Caco-2 (cell line): Measurements from ENCODE around the gene PLPP4. TPM values are rescaled to one million over a fixed set of nuclear protein-coding genes. Genes with fewer than 3 reads are reported as not detected.

ENCODE experiments used
- BruUV-seq: library from RNA; stranded (reverse); fragments of 400-500 nt; replicated peaks from 2 replicates; lab custom pipeline; 2021; lab: Mats Ljungman, UMichigan
- CTCF ChIA-PET: fragments of 300-600 bp; sonication (Branson Sonifier 250); formaldehyde crosslinking; loops from one replicate; lab custom pipeline; 2022; ENCODE audit warnings: antibody characterized with exemption; lab: Charles Lee
- POLR2A ChIA-PET: fragments of 300-600 bp; sonication (Branson Sonifier 250); formaldehyde crosslinking; loops from one replicate; lab custom pipeline; 2022; ENCODE audit warnings: antibody characterized with exemption; lab: Charles Lee
- DNase-seq, 2 experiments: peaks; one replicate each; pipeline versions ENCODE4 v3.0.0 to v3.0.0-alpha.2; 2020 to 2022
- H3K27me3 ChIP-seq: replicated peaks from 2 replicates; pipeline ENCODE4 v1.6.0; 2011; ENCODE audit warnings: low read length; ENCODE audit not compliant: control insufficient read depth, insufficient read depth
- H3K36me3 ChIP-seq: 2 replicates; pipeline ENCODE4 v1.5.1; 2011; ENCODE audit warnings: low read length; ENCODE audit not compliant: control insufficient read depth, insufficient read depth
- H3K4me1 ChIP-seq: fragments of 250-450 bp; sonication (Bioruptor Pico); 2 replicates; pipeline ENCODE4 v1.5.1; 2020; ENCODE audit warnings: mild to moderate bottlenecking
- H3K4me3 ChIP-seq: 2 replicates; pipeline ENCODE4 v1.5.1; 2011; ENCODE audit warnings: low read depth, mild to moderate bottlenecking, control low read depth, low read length
- H3K9me3 ChIP-seq: fragments of 250-450 bp; sonication (Bioruptor Pico); 2 replicates; pipeline ENCODE4 v1.5.1; 2020; ENCODE audit warnings: mild to moderate bottlenecking, moderate library complexity
- H3K27ac Mint-ChIP-seq: one replicate; pipeline ENCODE4 v1.8.0; 2022; ENCODE audit warnings: mixed read lengths; ENCODE audit not compliant: unreplicated experiment
- H3K27me3 Mint-ChIP-seq: one replicate; pipeline ENCODE4 v1.8.0; 2022; ENCODE audit warnings: mixed read lengths; ENCODE audit not compliant: insufficient read depth, unreplicated experiment
- H3K36me3 Mint-ChIP-seq: one replicate; pipeline ENCODE4 v1.8.0; 2022; ENCODE audit warnings: mild to moderate bottlenecking, mixed read lengths; ENCODE audit not compliant: insufficient read depth, unreplicated experiment
- H3K4me1 Mint-ChIP-seq: one replicate; pipeline ENCODE4 v1.8.0; 2022; ENCODE audit warnings: low read depth, mixed read lengths; ENCODE audit not compliant: unreplicated experiment
- H3K4me3 Mint-ChIP-seq: one replicate; pipeline ENCODE4 v1.8.0; 2022; ENCODE audit warnings: mild to moderate bottlenecking, moderate library complexity, mixed read lengths; ENCODE audit not compliant: unreplicated experiment
- H3K9me3 Mint-ChIP-seq: one replicate; pipeline ENCODE4 v1.8.0; 2022; ENCODE audit warnings: mixed read lengths; ENCODE audit not compliant: unreplicated experiment
- CTCF ChIP-seq, 2 experiments: fragments of 200-600 bp in 1 of 2; IDR thresholded peaks; 1 replicate in 1 of 2; 2 replicates in 1 of 2; pipeline versions ENCODE4 v1.5.1 to v1.8.0; 2011 to 2022; ENCODE audit warnings: antibody characterized with exemption in 1 of 2, control low read depth in 1 of 2, inconsistent platforms in 1 of 2, low read depth in 1 of 2, low read length in 1 of 2, mild to moderate bottlenecking in 1 of 2, moderate library complexity in 1 of 2; ENCODE audit not compliant: insufficient read depth in 1 of 2, severe bottlenecking in 1 of 2, unreplicated experiment in 1 of 2
- intact Hi-C: fragments of 100-400 bp; cut with micrococcal nuclease; formaldehyde crosslinking; loops from one replicate; pipeline ENCODE4 v1.10.0; 2022; ENCODE audit not compliant: unreplicated experiment
- total RNA-seq: library from RNA; stranded (reverse); gene quantifications from 2 replicates; pipeline ENCODE4 v1.2.3, GENCODE V29; 2022

The PLPP4 gene
- total RNA-seq, 1 experiment from 2014 or later, result 0.61 TPM

GRCh38 chr10:120597902-120598301, 140.9 kb downstream of the PLPP4 start:
- H3K36me3 Mint-ChIP-seq, result no peaks in the 10 kb centered on the region
- Histone ChIP-seq H3K4me1 (no peaks in the 10 kb centered on the region), H3K27me3 (peaks cover 1% of the 10 kb centered on the region; the same call in 1 of the 2 replicates), H3K36me3 (no peaks in the 10 kb centered on the region), H3K9me3 (peaks cover 2% of the 10 kb centered on the region; the same call in 1 of the 2 replicates), H3K4me3 (no peak overlapping the region)
- no peak overlapping the region for H3K4me3 Mint-ChIP-seq
- no TSS peak for BruUV-seq
- H3K9me3 Mint-ChIP-seq, result peaks cover 12% of the 10 kb centered on the region
- H3K27ac Mint-ChIP-seq, result no peak overlapping the region
- ChIA-PET POLR2A (no interaction called here), CTCF (no interaction called here)
- H3K4me1 Mint-ChIP-seq, result no peaks in the 10 kb centered on the region
- H3K27me3 Mint-ChIP-seq, result peaks cover 23% of the 10 kb centered on the region
- no peak for DNase-seq
- intact Hi-C loops, result no loop called here
- TF ChIP-seq CTCF (IDR thresholded peaks at IDR 0.05; ENCODE audit: insufficient read depth in 1 of 2, low read depth in 1 of 2, low read length in 1 of 2, severe bottlenecking in 1 of 2, unreplicated experiment in 1 of 2), result no peak

GRCh38 chr10:120598386-120598785, 141.4 kb downstream of the PLPP4 start:
- H3K27me3 Mint-ChIP-seq, result peaks cover 22% of the 10 kb centered on the region
- BruUV-seq, result no TSS peak
- CTCF ChIA-PET, result no interaction called here

GRCh38 chr10:120599200-120599724, 142.2 kb downstream of the PLPP4 start:
- intact Hi-C loops, result no loop called here
- DNase-seq, result no peak
- Mint-ChIP-seq H3K27me3 (peaks cover 17% of the 10 kb centered on the region), H3K4me3 (no peak overlapping the region), H3K9me3 (peaks cover 23% of the 10 kb centered on the region), H3K36me3 (no peaks in the 10 kb centered on the region), H3K27ac (no peak overlapping the region), H3K4me1 (no peaks in the 10 kb centered on the region)
- ChIA-PET POLR2A (no interaction called here), CTCF (no interaction called here)
- H3K27me3 ChIP-seq, result peaks cover 1% of the 10 kb centered on the region
- BruUV-seq, result no TSS peak
- no peak for TF ChIP-seq CTCF (IDR thresholded peaks at IDR 0.05; ENCODE audit: insufficient read depth in 1 of 2, low read depth in 1 of 2, low read length in 1 of 2, severe bottlenecking in 1 of 2, unreplicated experiment in 1 of 2)
- no peaks in the 10 kb centered on the region for H3K36me3 ChIP-seq
- H3K9me3 ChIP-seq, result peaks cover 10% of the 10 kb centered on the region; the same call in 1 of the 2 replicates
- no peaks in the 10 kb centered on the region for H3K4me1 ChIP-seq
- H3K4me3 ChIP-seq, result no peak overlapping the region

More at GRCh38 chr10:120598386-120598785, 141.4 kb downstream of the PLPP4 start:
- TF ChIP-seq CTCF (IDR thresholded peaks at IDR 0.05; ENCODE audit: insufficient read depth in 1 of 2, low read depth in 1 of 2, low read length in 1 of 2, severe bottlenecking in 1 of 2, unreplicated experiment in 1 of 2), result no peak
- H3K27me3 ChIP-seq, result peaks cover 1% of the 10 kb centered on the region; the same call in 1 of the 2 replicates
- no peaks in the 10 kb centered on the region for H3K4me1 Mint-ChIP-seq
- H3K4me3 ChIP-seq, result no peak overlapping the region
- no peaks in the 10 kb centered on the region for H3K4me1 ChIP-seq
- POLR2A ChIA-PET, result no interaction called here
- no peak overlapping the region for H3K4me3 Mint-ChIP-seq
- DNase-seq, result peak; percentile 13 to 42
- H3K9me3 Mint-ChIP-seq, result peaks cover 17% of the 10 kb centered on the region
- H3K36me3 Mint-ChIP-seq, result no peaks in the 10 kb centered on the region
- peaks cover 6% of the 10 kb centered on the region; the same call in 1 of the 2 replicates for H3K9me3 ChIP-seq
- no peaks in the 10 kb centered on the region for H3K36me3 ChIP-seq
- intact Hi-C loops, result no loop called here
- no peak overlapping the region for H3K27ac Mint-ChIP-seq
